GM12875 (cell line): ENCODE data around the gene PPP3CA.

Experiments
- H3K4me3 ChIP-seq: one replicate; pipeline ENCODE4 v1.5.1; 2011; ENCODE audit warnings: low read depth, low read length, control low read depth
- TF ChIP-seq, protein P1 (sequence below): IDR thresholded peaks from 2 replicates; pipeline ENCODE4 v1.5.1; 2011; ENCODE audit warnings: low read depth, mild to moderate bottlenecking, control low read depth, inconsistent platforms, low read length, moderate library complexity, borderline replicate concordance; ENCODE audit not compliant: insufficient read depth

Gene PPP3CA

DNA sequence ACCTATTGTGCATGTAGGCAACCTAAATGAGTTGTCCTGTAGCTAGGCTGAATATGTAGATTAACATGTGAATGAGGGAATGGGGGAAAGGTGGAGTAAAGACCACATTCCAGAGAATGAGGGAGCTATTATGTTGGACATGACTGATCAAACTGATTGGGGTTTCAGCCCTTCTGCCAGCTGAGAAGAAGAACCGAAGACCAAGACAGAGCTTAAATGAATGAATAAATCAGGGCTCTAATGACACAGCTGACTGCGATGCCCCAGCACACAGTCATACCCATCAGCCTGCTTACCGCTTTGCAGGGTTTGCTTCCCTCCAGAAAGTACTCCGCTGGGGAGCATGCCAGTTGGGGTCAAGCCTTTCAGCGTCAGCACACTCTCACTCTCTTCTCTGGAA lies 315.4 kb downstream of the PPP3CA start:
- no peak overlapping the region for H3K4me3 ChIP-seq
- TF ChIP-seq, protein P1, sequence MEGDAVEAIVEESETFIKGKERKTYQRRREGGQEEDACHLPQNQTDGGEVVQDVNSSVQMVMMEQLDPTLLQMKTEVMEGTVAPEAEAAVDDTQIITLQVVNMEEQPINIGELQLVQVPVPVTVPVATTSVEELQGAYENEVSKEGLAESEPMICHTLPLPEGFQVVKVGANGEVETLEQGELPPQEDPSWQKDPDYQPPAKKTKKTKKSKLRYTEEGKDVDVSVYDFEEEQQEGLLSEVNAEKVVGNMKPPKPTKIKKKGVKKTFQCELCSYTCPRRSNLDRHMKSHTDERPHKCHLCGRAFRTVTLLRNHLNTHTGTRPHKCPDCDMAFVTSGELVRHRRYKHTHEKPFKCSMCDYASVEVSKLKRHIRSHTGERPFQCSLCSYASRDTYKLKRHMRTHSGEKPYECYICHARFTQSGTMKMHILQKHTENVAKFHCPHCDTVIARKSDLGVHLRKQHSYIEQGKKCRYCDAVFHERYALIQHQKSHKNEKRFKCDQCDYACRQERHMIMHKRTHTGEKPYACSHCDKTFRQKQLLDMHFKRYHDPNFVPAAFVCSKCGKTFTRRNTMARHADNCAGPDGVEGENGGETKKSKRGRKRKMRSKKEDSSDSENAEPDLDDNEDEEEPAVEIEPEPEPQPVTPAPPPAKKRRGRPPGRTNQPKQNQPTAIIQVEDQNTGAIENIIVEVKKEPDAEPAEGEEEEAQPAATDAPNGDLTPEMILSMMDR, result no peak

DNA sequence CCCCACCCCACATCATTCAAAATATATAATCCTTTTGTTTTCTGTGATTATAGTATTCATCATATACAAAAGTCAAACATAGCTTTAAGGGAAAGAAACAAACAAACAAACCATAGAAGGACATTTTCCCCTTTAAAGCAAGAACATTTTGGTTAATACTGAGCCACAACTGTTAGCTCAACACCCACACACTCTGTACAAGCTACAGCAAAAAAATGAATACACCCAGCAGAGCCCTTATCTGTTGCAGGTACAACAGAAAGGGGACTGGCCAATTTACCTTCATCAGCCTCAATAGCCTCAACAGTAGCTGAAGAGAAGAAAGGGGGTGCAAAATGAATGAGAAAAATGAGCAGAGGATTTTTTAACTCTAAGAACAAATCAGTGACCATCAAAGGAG lies 318.4 kb downstream of the PPP3CA start:
- H3K4me3 ChIP-seq, result no peak overlapping the region
- TF ChIP-seq, protein P1, result no peak

DNA sequence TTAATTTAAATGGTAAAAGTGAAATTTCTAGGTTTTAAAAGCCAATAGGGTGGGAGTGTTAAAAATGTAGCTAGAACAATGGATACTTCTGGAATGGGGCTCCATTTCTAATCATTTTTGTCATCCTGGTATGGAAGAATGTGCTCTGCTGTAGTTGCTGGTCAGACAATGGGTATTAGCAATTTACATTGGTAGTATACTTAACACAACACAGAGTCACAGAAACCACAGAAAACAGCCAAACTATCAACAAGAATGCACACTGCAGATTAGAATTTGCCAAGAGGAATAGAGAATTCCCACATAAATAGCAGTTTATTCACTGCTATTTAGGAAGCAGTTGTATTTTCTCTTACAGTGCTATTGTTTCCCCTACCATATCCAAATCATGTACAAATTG lies 319.6 kb downstream of the PPP3CA start:
- TF ChIP-seq, protein P1, result no peak
- no peak overlapping the region for H3K4me3 ChIP-seq

DNA sequence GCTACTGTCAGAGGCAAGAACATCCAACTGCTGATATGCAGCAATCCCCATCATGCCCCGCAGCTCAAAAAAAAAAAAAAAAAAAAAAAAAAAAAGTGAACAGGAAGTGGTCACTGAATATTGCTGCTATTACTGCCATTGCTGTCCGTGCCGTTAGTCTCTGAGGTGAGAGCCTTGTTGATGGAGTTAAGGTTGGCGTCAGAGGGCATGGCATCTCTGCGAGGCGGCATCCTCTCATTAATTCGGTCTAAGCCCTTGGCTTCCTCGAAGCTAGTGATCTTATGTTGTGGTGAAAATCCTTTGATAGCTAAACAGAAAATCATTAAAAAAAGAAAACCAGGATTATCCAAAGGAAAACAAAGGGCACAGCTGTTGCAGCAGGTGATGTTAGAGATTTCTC lies 321.6 kb downstream of the PPP3CA start:
- H3K4me3 ChIP-seq, result no peak overlapping the region
- TF ChIP-seq, protein P1, result no peak

DNA sequence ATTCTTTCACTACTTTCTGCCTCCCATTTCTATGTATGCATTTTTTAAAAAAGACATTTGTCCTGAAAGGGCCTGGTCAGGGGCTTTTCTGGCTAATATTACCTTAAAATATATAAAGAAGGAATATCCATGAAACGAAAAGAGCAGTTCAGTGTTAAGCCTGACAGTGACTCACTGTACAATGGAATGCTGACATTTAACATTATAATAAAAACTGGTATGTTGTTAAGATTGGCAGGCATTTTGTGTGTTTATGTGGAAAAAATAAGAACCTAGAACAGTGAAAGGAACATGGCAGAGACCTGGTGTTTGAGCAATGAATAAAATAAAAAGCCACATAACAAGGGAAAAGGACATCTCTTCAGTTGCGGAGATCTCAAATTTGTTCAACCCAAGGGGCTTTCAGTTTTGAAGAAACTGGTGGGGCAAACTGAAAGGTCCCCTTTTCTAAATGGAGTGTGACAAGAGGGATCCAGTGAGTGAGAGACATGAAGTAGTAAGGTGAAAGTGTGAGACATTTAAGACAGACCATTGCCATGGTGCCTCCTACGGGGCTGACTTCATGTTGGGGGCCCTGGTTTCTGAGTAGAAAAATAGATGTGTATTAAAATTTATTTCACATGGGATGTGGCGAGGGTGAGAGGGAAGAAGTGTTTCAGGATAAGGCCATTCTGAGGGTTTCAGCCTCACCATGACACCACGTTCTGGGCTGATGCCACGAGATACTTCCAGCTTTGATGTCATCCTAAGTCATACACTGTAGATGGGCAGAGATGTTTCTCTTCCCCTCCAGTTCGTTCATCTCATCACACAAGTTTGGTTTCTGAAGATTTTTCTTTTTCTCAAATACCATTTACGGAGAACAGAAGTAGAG lies 324.9 kb downstream of the PPP3CA start:
- no peak overlapping the region for H3K4me3 ChIP-seq
- TF ChIP-seq, protein P1, result no peak

DNA sequence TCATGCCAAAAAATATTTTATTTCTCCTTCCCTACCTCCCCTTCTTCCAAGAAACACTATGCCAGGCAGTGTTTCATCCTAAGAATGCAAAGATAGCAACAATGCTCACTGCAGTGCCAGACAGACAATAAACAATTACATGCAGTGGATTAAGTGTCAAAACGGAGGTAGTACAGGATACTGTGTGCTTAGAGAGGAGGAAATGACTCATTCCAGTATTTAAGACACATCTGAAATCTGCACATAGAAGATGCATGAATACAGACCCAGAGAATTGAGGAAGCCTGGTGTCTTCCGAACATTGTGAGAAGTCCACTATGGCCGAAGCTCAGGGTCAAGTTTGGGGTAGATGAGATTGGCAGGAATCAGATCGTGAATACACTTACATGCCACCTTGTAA lies 326.4 kb downstream of the PPP3CA start:
- TF ChIP-seq, protein P1, result no peak
- no peak overlapping the region for H3K4me3 ChIP-seq

DNA sequence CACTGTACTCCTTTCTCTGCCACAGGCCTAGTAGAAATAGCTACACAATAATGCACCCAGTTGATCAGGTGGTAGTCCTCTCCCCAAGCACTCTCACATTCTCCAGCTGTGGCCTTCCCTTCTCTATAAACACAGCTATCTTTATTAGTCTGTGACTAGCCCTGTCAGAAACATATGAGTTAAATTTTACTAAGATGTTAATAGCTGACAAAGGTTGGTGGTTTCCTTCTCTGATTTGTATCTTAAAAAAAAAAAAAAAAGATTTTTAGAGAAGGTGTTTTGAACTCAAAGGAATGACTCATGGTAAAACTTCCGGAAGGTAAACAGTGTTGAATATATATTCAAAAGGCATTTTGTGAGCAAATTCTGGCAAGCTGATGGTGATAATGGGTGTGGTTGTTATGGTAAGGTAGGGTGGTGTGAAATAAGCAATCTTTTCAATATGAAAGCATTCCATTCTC lies 327.4 kb downstream of the PPP3CA start:
- no peak overlapping the region for H3K4me3 ChIP-seq
- TF ChIP-seq, protein P1, result no peak
